Endodermal cell (in vitro differentiated cells): ENCODE measurements around the gene DUSP16. TPM values are rescaled to one million over a fixed set of nuclear protein-coding genes. Genes with fewer than 3 reads are reported as not detected.

Source experiments
- DNase-seq: peaks from one replicate; pipeline ENCODE4 v3.0.0-alpha.2; 2017
- H3K27ac ChIP-seq: 2 replicates; pipeline ENCODE4 v1.5.1; 2013; ENCODE audit warnings: mild to moderate bottlenecking, low read depth, low read length, moderate library complexity
- H3K27me3 ChIP-seq: 2 replicates; pipeline ENCODE4 v1.6.1; 2013; ENCODE audit warnings: mild to moderate bottlenecking, low read length, moderate library complexity; ENCODE audit not compliant: insufficient read depth, control insufficient read depth, poor library complexity, severe bottlenecking
- H3K36me3 ChIP-seq: 2 replicates; pipeline ENCODE4 v1.7.0; 2013; ENCODE audit warnings: mild to moderate bottlenecking, low read length, moderate library complexity; ENCODE audit not compliant: control insufficient read depth, insufficient read depth
- H3K4me1 ChIP-seq: one replicate; pipeline ENCODE4 v1.7.0; 2013; ENCODE audit warnings: low read length; ENCODE audit not compliant: control insufficient read depth, insufficient read depth
- H3K4me3 ChIP-seq: 2 replicates; pipeline ENCODE4 v1.5.1; 2013; ENCODE audit warnings: mild to moderate bottlenecking, low read length, moderate library complexity
- H3K9ac ChIP-seq: 2 replicates; pipeline ENCODE4 v1.6.1; 2013; ENCODE audit warnings: mild to moderate bottlenecking, low read length, moderate library complexity; ENCODE audit not compliant: poor library complexity, severe bottlenecking; ENCODE audit errors: extremely low read depth
- H3K9me3 ChIP-seq: 2 replicates; pipeline ENCODE4 v1.6.1; 2013; ENCODE audit warnings: mild to moderate bottlenecking, low read length, moderate library complexity; ENCODE audit not compliant: control insufficient read depth
- H3K27ac Mint-ChIP-seq: 2 replicates; pipeline ENCODE4 v1.8.0; 2020; ENCODE audit warnings: mixed read lengths
- H3K27me3 Mint-ChIP-seq: 2 replicates; pipeline ENCODE4 v1.8.0; 2021; ENCODE audit warnings: mild to moderate bottlenecking, mixed read lengths; ENCODE audit not compliant: insufficient read depth
- H3K36me3 Mint-ChIP-seq: 2 replicates; pipeline ENCODE4 v1.8.0; 2020; ENCODE audit warnings: low read depth, mixed read lengths
- H3K4me1 Mint-ChIP-seq: 2 replicates; pipeline ENCODE4 v1.8.0; 2020; ENCODE audit warnings: mixed read lengths
- H3K4me3 Mint-ChIP-seq: 2 replicates; pipeline ENCODE4 v1.8.0; 2020; ENCODE audit warnings: mild to moderate bottlenecking, moderate library complexity, mixed read lengths
- H3K9me3 Mint-ChIP-seq: 2 replicates; pipeline ENCODE4 v1.8.0; 2020; ENCODE audit warnings: mild to moderate bottlenecking, mixed read lengths
- WGBS, 2 experiments: methylation state at CpG; one replicate each; pipeline versions ENCODE4 v1.1.5 to v1.1.7; 2013; ENCODE audit warnings: missing lambda C conversion rate in 2 of 2, mixed read lengths in 1 of 2; ENCODE audit not compliant: insufficient coverage in 1 of 2, insufficient read length in 1 of 2; 5-methylcytosine and 5-hydroxymethylcytosine counted together
- total RNA-seq, 2 donors: library from RNA; stranded (reverse); fragmentation: NEBNext Ultra II Directional in 1 of 2; extraction: Animal tissue kit (Norgen Biotek cat#: 25700) in 1 of 2; gene quantifications; 2 replicates in 1 of 2; 3 replicates in 1 of 2; pipeline ENCODE4 v1.2.1, GENCODE V29; 2021
- TF ChIP-seq, protein P1 (sequence below): fragments of 200-600 bp; sonication (generic); conservative IDR thresholded peaks from 2 replicates; pipeline ENCODE4 v1.5.0; 2021; ENCODE audit warnings: antibody characterized with exemption, mild to moderate bottlenecking

Gene DUSP16
- total RNA-seq, 2 donors from 2014 or later: 28.1 to 42.5 TPM

DNA sequence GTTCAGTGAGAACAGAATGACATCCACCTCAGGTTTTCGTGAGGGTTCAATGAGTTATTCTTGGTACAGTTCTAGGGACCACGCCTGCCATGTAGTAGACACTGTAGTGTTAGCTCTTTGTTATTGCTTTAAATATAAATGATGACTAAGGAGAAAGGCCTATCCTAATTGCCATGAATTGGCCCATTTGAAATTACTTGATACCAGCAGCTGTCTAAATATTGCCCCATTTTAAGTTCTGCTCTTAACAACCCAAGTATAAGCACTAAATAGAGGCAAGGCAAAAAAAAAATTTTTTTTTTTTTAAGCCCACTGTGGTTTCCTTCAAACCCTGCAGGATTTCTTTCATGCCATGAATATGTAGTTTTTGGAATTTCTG lies 121.2 kb downstream of the DUSP16 start:
- Histone ChIP-seq H3K9ac (no peak overlapping the region), H3K4me3 (no peak overlapping the region), H3K27me3 (no peaks in the 10 kb centered on the region), H3K36me3 (peaks cover 1% of the 10 kb centered on the region), H3K27ac (no peak overlapping the region), H3K4me1 (no peaks in the 10 kb centered on the region), H3K9me3 (no peaks in the 10 kb centered on the region)
- WGBS, 2 experiments: 88% methylated on average over 2 of the region's 2 CpGs; no CpG with 5 or more reads in 1 of the 2 experiments
- TF ChIP-seq, protein P1, sequence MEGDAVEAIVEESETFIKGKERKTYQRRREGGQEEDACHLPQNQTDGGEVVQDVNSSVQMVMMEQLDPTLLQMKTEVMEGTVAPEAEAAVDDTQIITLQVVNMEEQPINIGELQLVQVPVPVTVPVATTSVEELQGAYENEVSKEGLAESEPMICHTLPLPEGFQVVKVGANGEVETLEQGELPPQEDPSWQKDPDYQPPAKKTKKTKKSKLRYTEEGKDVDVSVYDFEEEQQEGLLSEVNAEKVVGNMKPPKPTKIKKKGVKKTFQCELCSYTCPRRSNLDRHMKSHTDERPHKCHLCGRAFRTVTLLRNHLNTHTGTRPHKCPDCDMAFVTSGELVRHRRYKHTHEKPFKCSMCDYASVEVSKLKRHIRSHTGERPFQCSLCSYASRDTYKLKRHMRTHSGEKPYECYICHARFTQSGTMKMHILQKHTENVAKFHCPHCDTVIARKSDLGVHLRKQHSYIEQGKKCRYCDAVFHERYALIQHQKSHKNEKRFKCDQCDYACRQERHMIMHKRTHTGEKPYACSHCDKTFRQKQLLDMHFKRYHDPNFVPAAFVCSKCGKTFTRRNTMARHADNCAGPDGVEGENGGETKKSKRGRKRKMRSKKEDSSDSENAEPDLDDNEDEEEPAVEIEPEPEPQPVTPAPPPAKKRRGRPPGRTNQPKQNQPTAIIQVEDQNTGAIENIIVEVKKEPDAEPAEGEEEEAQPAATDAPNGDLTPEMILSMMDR: no peak
- DNase-seq: no peak
- no peaks in the 10 kb centered on the region for H3K27me3 Mint-ChIP-seq
- no peak overlapping the region for H3K4me3 Mint-ChIP-seq
- H3K4me1 Mint-ChIP-seq: peaks cover 7% of the 10 kb centered on the region
- peaks cover 11% of the 10 kb centered on the region for H3K36me3 Mint-ChIP-seq
- no peak overlapping the region for H3K27ac Mint-ChIP-seq
- H3K9me3 Mint-ChIP-seq: no peaks in the 10 kb centered on the region

DNA sequence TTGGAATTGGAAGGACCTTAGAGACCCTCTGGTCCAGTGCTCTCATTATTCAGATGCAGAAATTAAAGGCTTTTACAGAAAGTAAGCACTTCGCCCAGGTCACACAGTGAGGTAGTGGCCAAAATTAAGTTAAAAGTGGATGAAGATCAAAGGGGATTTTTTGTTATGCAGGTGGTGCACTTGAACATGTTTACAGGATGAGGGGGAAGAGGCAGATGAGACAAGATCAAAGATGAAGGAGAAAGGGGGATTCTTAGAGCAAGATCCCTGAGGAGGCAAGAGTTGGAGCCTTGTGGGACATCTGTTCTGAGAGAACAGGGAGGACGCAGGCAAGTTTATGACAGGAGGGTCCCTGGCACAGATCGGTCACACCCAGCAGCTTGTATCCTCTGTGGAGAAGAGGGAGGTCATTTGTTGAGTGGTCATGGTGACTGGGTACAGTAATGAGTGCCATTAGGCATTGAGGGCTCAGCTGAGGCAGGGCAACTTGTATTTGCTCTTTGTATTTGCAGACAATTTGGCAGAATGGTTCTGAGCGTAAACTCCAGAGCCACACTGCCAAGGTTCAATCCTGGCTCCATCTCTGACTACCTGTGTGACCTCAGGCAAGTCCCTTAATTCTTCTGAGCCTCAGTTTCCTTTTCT lies 121.8 kb downstream of the DUSP16 start:
- Mint-ChIP-seq H3K4me1 (peaks cover 7% of the 10 kb centered on the region), H3K4me3 (no peak overlapping the region), H3K9me3 (no peaks in the 10 kb centered on the region), H3K27ac (no peak overlapping the region), H3K36me3 (peaks cover 16% of the 10 kb centered on the region), H3K27me3 (no peaks in the 10 kb centered on the region)
- 88 to 91% methylated on average over 4 of the region's 4 CpGs for WGBS, 2 experiments
- TF ChIP-seq, protein P1: no peak
- Histone ChIP-seq H3K9me3 (no peaks in the 10 kb centered on the region), H3K27ac (no peak overlapping the region), H3K4me3 (no peak overlapping the region), H3K36me3 (peaks cover 3% of the 10 kb centered on the region), H3K27me3 (no peaks in the 10 kb centered on the region), H3K9ac (no peak overlapping the region), H3K4me1 (no peaks in the 10 kb centered on the region)
- no peak for DNase-seq

DNA sequence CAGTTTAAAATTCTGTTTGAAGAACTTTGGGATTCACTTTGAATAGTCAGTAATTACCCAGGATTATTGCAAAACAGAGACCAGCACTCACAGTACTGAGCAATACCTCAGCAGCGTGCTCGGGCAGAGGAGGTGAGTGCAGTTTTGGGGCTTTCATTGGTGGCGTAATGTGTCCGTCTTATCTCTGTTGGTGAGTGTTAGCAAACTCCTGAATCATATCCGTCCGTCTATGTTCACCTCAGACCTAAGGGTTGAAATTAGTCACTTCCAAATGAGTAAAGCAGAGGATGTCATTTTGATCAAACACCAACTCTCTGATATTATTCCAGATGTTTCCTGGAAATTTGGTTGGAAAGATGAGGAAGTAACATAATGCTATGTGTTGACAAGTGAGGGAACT lies 123.0 kb downstream of the DUSP16 start:
- Histone ChIP-seq H3K36me3 (peaks cover 3% of the 10 kb centered on the region), H3K4me3 (no peak overlapping the region), H3K27me3 (no peaks in the 10 kb centered on the region), H3K27ac (no peak overlapping the region), H3K4me1 (no peaks in the 10 kb centered on the region), H3K9me3 (no peaks in the 10 kb centered on the region), H3K9ac (no peak overlapping the region)
- Mint-ChIP-seq H3K4me1 (peaks cover 10% of the 10 kb centered on the region), H3K9me3 (no peaks in the 10 kb centered on the region), H3K27ac (no peak overlapping the region), H3K27me3 (no peaks in the 10 kb centered on the region), H3K4me3 (no peak overlapping the region), H3K36me3 (peaks cover 19% of the 10 kb centered on the region)
- WGBS, 2 experiments: 74% methylated on average over 5 to 6 of the region's 6 CpGs
- no peak for DNase-seq
- TF ChIP-seq, protein P1: no peak
